Endothelial cell of umbilical vein (primary cell): ENCODE results near the gene MTHFR. TPM values are rescaled to one million over a fixed set of nuclear protein-coding genes. Genes with fewer than 3 reads are reported as not detected.

ENCODE experiments used
- BruUV-seq: library from RNA; stranded (reverse); fragments of 400-500 nt; replicated peaks from 2 replicates; lab custom pipeline; 2021; lab: Mats Ljungman, UMichigan
- CTCF ChIA-PET: fragments of 300-600, 350-600 bp; sonication (Branson Sonifier 250); formaldehyde crosslinking; loops from one replicate; lab custom pipeline; 2021; ENCODE audit warnings: antibody characterized with exemption, inconsistent platforms; lab: Charles Lee
- POLR2A ChIA-PET: fragments of 300-600, 350-600 bp; sonication (Branson Sonifier 250); formaldehyde crosslinking; loops from one replicate; lab custom pipeline; 2021; ENCODE audit warnings: antibody characterized with exemption, inconsistent platforms; lab: Charles Lee
- DNase-seq: peaks from one replicate; pipeline ENCODE4 v3.0.0-alpha.2; 2011; ENCODE audit warnings: low read depth, low spot score
- FAIRE-seq: peaks from 2 replicates; lab custom pipeline; 2011; peaks lifted over from hg19 to GRCh38; lab: Jason Lieb, UNC
- H2AFZ ChIP-seq: 2 replicates; pipeline ENCODE4 v1.6.0; 2012; ENCODE audit warnings: low read depth, low read length, control low read depth, inconsistent platforms
- H3K27ac ChIP-seq: 2 replicates; pipeline ENCODE4 v1.5.1; 2011; ENCODE audit warnings: low read depth, mild to moderate bottlenecking, control low read depth, low read length, moderate library complexity; ENCODE audit not compliant: insufficient read depth
- H3K27me3 ChIP-seq, 2 experiments: 2 replicates each; pipeline versions ENCODE4 v1.6.0 to v1.6.1; 2011; ENCODE audit warnings: low read length in 2 of 2, mixed read lengths in 1 of 2; ENCODE audit not compliant: control insufficient read depth in 2 of 2, insufficient read depth in 2 of 2
- H3K36me3 ChIP-seq, 2 experiments: 2 replicates in 1 of 2; 3 replicates in 1 of 2; pipeline ENCODE4 v1.5.1; 2011; ENCODE audit warnings: low read length in 2 of 2, mild to moderate bottlenecking in 1 of 2, moderate library complexity in 1 of 2; ENCODE audit not compliant: control insufficient read depth in 2 of 2, insufficient read depth in 2 of 2; ENCODE audit errors: extremely low read depth in 1 of 2
- H3K4me1 ChIP-seq: 3 replicates; pipeline ENCODE4 v1.5.1; 2011; ENCODE audit warnings: mild to moderate bottlenecking, low read length; ENCODE audit not compliant: control insufficient read depth, insufficient read depth; ENCODE audit errors: extremely low read depth
- H3K4me2 ChIP-seq: 2 replicates; pipeline ENCODE4 v1.6.1; 2011; ENCODE audit warnings: low read length, control low read depth, mixed read lengths; ENCODE audit not compliant: insufficient read depth
- H3K4me3 ChIP-seq, 3 experiments: fragments of 200-600 bp in 1 of 3; sonication (generic), shearing (Covaris generic) in 1 of 3; replicated peaks in 1 of 3; 2 replicates each; pipeline ENCODE4 v1.5.1; 2011 to 2016; ENCODE audit warnings: control low read depth in 3 of 3, low read length in 3 of 3, mild to moderate bottlenecking in 2 of 3, inconsistent platforms in 1 of 3, low read depth in 1 of 3, moderate library complexity in 1 of 3; ENCODE audit not compliant: insufficient read depth in 1 of 3
- H3K79me2 ChIP-seq: 2 replicates; pipeline ENCODE4 v1.6.0; 2012; ENCODE audit warnings: low read length, inconsistent platforms; ENCODE audit not compliant: control insufficient read depth, insufficient read depth
- H3K9ac ChIP-seq: replicated peaks from 2 replicates; pipeline ENCODE3; 2011; ENCODE audit warnings: low read length, control low read depth; ENCODE audit not compliant: insufficient read depth; ENCODE audit errors: extremely low read depth
- H3K9me1 ChIP-seq: replicated peaks from 3 replicates; pipeline ENCODE4 v1.6.0; 2011; ENCODE audit warnings: mild to moderate bottlenecking, low read length; ENCODE audit not compliant: control insufficient read depth, insufficient read depth; ENCODE audit errors: extremely low read depth
- H3K9me3 ChIP-seq: replicated peaks from 2 replicates; pipeline ENCODE4 v1.5.1; 2012; ENCODE audit warnings: low read length, inconsistent platforms; ENCODE audit not compliant: control insufficient read depth, insufficient read depth
- H4K20me1 ChIP-seq: replicated peaks from 2 replicates; pipeline ENCODE3; 2011; ENCODE audit warnings: mild to moderate bottlenecking, low read length; ENCODE audit not compliant: control insufficient read depth, insufficient read depth; ENCODE audit errors: extremely low read depth
- EZH2 ChIP-seq: IDR thresholded peaks from 2 replicates; pipeline ENCODE4 v1.6.1; 2012; ENCODE audit warnings: borderline replicate concordance, low read depth, mild to moderate bottlenecking, moderate library complexity, low read length, inconsistent platforms; ENCODE audit not compliant: severe bottlenecking
- JUN ChIP-seq: IDR thresholded peaks from 2 replicates; pipeline ENCODE4 v1.6.1; 2011; ENCODE audit warnings: borderline replicate concordance, low read depth; ENCODE audit not compliant: insufficient read length, insufficient read depth
- dilution Hi-C: fragments of 300-500 bp; cut with MboI; formaldehyde crosslinking; loops from one replicate; pipeline ENCODE4 v1.15.0; 2019; ENCODE audit warnings: low sequenced_read_pairs; ENCODE audit not compliant: extremely low pct_ligation_motif_present
- intact Hi-C: fragments of 100-400 bp; cut with micrococcal nuclease; formaldehyde crosslinking; loops from one replicate; pipeline ENCODE4 v1.10.0; 2022
- polyA plus RNA-seq, 4 experiments: library from polyadenylated mRNA; depleted of rRNA in 3 of 4; stranded (reverse) in 3 of 4; unstranded in 1 of 4; fragments of >200 nt; gene quantifications; 2 replicates each; pipeline versions ENCODE4 v1.2.1 to v1.2.3, GENCODE V29; 2011 to 2012; ENCODE audit warnings: missing spikeins in 1 of 4
- total RNA-seq: library from RNA; stranded (reverse); gene quantifications from 2 replicates; pipeline ENCODE4 v1.2.3, GENCODE V29; 2021

The MTHFR gene
- total and polyA plus RNA-seq, 2 donors (not counting 3 experiments of a cell fraction or from before 2014, with no cell fraction given), result 13.8 to 25.3 TPM

GRCh38 chr1:11841245-11842153 lies 35.7 kb upstream of the MTHFR start:
- no peaks in the 10 kb centered on the region for H3K27me3 ChIP-seq
- ChIA-PET CTCF (interaction anchor here (5.2 kb wide), 1 partner anchor 52 kb away, joined by 42 read pairs; no protein-coding TSS in a partner anchor), POLR2A (interaction anchor here (2.5 kb wide), 1 partner anchor 67 kb away, joined by 16 read pairs; no protein-coding TSS in a partner anchor)
- dilution Hi-C loops, result no loop called here
- peaks cover 7% of the 10 kb centered on the region for H3K4me1 ChIP-seq
- H3K79me2 ChIP-seq, result no peaks in the 10 kb centered on the region
- no peaks in the 10 kb centered on the region for H3K9me1 ChIP-seq
- no TSS peak for BruUV-seq
- intact Hi-C loops, result no loop called here
- TF ChIP-seq JUN (peak; percentile 3), EZH2 (no peak)
- no peak overlapping the region for H3K4me3 ChIP-seq
- H3K36me3 ChIP-seq, result peaks cover 18 to 48% of the 10 kb centered on the region in 2 experiments
- no peak overlapping the region for H2AFZ ChIP-seq
- no peak overlapping the region for H3K4me2 ChIP-seq
- DNase-seq (no peak), FAIRE-seq (no peak)
- no peaks in the 10 kb centered on the region for H3K9me3 ChIP-seq
- H4K20me1 ChIP-seq, result no peaks in the 10 kb centered on the region
- no peak overlapping the region for H3K9ac ChIP-seq
- H3K27ac ChIP-seq, result no peak overlapping the region
